Suppressor macrophage treated with lipopolysaccharide for 4 hours (primary cell): Measurements from ENCODE around the gene GNAO1.
"Not testable (repeated sequence)": the region's sequence is repeated elsewhere in the genome, so short reads cannot be mapped to it uniquely, and the experiment has no call there.

Experiments
- DNase-seq: peaks from one replicate; pipeline ENCODE4 v3.0.0-alpha.2; 2020

Gene GNAO1

DNA sequence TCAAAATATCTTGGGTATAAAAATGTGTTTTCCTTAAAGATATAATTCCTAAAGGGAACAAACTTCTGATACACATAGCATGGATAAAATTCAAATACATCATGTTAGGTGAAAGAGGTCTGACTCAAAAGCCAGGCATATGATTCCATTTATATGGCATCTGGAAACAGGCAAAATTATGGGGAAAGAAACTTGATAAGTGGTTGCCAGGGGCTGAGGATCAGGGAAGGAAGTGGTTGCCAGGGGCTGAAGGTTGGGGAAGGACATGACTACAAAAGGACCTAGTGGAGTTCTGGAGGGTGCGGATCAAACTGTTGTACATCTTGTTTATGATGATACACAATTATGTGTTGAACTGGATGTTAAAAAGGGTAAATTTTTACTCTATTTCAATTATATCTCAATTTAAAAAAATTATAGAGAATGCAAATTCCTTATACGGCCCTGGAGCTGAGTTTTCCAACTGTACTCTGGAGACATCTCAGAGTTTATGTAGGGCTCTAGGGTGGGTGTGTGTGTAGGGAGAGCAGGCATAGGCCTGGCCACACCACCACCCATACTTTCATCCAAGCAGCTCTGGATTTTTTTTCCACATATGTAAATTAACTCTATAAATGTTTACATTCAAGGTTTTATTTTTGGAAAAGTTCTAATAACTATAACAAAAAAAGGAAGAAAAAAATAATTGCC lies 179.0 kb downstream of the GNAO1 start:
- no peak for DNase-seq

DNA sequence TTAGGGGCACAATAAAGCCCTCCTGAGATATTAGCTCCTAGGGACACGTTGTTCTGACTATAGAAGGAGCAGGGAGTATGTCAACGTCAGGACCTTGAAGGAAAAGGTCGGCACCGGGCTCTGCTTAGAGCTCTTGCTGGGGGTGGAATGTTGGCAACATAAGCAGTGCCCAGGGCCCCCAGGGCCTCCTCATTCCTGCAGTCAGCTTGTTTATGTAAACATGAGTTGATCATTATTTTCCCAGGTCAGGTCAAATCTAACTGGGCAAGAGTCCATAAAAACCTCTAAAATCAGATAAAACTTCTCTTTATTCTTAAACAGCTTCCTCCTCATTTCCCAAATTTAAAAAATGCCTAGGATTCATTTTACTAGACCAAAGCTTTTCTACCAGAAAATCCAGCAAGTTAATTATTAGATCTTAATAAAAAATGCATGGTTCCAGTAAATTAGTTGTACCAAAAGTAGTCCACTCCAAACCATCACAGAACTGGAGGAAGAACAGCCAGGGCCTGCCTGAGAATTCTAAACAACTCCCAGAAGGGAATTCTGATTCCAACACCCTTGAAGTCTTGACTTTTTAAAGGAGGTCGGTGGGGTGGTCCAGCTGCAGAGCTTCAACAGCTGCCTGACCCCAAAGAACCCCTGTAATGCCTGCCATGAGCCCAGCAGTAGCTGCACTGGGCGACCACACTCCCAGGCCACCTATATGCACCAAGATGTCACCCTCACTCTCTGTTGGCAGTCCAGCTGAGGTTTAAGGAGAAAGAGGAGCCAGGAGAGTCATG lies 179.8 kb downstream of the GNAO1 start:
- DNase-seq, result no peak

DNA sequence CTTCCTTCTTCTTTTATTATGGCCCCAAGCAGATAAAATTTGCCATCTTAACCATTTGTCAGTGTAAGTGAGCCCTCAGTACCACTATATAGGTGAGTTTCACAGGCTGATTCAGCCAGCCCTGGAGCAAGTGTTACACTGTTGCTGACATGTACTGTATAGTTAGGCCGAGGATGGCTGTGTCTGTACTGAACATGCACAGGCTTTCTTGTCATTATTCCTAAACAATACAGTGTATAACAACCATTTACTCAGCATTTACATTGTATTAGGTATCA lies 180.3 kb downstream of the GNAO1 start:
- no peak for DNase-seq

DNA sequence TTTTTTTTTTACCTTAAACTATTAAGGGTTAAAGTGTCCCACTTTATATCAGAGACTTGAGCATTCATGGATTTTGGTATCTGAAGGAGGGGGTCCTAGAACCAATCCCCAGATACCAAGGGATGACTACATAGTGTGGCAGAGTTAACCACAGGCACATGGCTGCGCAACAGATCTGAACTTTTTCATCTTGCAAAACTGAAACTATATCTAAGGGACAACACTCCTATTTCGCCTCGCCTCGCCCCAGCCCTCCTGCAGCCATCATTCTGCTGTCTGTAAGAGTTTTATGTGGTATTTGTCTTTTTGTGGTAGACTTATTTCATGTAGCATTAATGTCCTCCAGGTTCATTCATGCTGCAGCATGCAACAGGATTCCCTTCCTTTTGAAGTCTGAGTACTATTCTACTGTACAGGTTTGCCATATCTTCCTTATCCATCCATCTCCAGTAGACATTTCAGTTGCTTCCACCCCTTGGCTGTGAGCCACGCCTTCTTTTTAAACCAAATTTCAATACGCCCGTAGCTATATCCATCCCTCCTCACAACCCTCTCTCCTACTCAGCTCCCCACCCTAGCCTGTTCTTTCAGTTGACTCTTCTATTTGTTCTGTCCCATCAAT lies 180.8 kb downstream of the GNAO1 start:
- DNase-seq, result no peak

DNA sequence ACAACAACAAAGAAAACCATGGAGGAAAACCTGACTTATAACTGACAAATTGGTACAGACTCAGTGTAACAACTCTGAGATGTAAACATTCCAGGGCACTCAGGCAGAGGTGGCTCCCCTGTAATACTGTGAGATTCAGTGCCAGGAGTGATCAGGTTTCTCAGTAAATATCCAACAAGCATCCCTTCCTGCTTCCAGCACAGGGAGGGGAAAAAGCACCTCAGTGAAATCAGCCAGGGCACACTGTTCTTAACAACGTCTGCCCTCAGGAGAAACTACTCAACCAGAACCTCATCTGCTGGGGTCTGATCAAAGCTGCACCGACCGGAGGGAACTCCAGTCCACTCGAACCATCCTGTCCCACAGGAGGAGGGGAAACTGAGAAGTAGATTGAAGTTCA lies 181.7 kb downstream of the GNAO1 start:
- no peak for DNase-seq

DNA sequence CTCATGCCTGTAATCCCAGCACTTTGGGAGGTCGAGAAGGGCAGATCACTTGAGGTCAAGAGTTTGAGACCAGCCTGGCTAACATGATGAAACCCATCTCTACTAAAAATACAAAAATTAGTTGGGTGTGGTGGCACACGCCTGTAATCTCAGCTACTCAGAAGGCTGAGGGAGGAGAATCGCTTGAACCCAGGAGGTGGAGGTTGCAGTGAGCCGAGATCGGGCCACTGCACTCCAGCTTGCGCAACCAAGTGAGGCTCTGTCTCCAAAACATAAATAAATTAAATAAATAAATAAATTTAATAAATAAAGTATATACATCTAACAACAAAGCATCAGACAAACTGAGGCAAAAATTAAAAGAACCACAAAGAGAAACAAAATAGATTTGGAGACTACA lies 184.5 kb downstream of the GNAO1 start:
- DNase-seq, result not testable (repeated sequence)

DNA sequence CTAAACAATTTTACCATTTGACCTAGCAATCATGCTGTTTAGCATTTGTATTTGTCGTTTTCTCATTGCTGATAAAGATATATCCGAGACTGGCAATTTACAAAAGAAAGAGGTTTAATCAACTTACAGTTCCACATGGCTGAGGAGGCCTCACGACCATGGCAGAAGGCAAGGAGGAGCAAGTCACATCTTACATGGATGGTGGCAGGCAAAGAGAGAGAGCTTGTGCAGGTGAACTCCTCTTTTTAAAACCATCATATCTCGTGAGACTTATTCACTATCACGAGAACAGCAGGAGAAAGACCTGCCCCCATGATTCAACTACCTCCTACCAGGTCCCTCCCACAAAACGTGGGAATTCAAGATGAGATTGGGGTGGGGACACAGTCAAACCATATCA lies 187.8 kb downstream of the GNAO1 start:
- not testable (repeated sequence) for DNase-seq

DNA sequence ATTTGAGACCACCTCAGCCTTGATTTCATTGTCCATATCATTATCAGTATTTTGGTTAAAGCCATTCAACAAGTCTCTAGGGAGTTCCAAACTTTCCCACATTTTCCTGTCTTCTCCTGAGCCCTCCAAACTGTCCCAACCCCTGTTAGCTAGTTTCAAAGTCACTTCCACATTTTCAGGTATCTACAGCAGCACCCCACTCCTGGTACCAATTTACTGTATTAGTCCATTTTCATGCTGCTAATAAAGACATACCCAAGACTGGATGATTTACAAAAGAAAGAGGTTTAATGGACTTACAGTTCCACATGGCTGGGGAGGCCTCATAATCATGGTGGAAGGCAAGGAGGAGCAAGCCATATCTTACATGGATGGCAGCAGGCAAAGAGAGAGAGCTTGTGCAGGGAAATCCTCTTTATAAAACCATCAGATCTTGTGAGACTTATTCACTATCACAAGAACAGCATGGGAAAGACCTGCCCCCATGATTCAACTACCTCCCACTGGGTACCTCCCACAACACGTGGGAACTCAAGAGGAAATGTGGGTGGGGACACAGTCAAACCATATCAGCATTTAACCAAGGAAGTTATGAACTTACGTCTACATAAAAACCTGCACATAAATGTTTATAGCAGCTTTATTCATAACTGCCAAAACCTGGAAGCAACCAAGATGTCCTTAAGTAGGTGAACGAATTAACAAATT lies 189.6 kb downstream of the GNAO1 start:
- DNase-seq, result peak; percentile 28

DNA sequence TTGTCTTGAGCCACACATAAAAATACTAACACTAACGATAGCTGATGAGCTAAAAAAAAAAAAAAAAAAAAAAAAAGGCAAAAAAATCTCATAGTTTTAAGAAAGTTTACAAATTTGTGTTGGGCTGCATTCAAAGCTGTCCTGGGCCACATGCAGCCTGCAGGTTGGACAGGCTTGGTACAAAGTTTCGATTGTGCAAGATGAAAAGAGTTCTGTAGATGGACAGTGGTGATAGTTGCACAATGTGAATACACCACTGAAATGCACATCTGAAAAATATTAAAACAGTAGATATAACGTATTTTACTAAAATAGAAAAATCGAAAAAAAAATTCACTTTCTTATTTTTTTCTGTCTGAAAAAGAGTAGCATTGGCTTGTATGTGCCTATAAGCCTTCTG lies 191.2 kb downstream of the GNAO1 start:
- no peak for DNase-seq

DNA sequence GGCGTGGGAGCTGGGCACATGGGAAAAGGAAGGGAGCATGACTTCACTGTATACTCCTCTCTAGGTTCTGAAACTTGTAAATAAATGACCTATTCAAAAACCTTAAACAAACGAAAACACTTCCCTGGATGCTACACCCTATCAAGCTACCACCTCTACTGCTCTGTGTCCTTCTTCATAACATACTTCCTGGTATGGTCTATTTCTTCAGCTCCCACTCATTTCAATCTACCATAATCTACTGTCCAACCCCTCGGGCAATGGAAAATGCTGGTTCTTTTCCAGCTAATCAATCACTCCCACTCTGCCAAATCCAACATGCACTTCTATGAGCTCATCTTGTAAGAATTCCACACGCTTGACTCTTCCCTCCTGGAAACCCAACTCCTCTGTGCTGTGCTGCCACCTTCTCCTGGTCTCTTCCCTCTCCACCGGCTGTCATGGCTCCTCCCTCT lies 191.6 kb downstream of the GNAO1 start:
- DNase-seq, result no peak

DNA sequence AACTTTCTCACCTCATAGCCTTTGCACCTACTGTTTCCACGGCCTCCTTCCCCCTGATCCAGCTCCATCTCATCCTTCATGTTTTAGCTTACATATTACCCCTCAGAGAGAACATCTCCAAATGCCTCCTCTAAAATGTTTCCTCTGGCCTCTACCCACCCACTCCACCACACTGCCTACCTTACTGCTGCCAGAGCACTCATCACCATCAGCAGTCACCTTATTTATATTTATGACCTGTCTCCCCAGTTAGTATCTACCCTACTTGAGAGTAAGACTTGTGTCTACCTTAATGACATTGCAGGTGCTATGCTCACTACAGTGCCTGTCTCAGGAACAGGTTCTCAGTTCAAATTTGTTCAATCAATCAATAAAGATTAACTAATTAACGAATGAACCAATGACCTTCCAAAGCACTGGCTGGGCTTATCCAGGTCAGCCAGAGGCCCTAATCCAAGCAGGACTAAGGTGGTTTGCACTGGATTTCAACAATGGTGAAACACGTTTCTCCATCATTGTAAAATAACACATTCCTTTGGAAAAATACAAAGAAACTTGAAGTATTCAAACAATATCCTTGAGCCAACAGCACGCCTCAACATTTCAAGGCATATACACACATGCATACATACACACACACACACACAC lies 192.9 kb downstream of the GNAO1 start:
- DNase-seq, result no peak

DNA sequence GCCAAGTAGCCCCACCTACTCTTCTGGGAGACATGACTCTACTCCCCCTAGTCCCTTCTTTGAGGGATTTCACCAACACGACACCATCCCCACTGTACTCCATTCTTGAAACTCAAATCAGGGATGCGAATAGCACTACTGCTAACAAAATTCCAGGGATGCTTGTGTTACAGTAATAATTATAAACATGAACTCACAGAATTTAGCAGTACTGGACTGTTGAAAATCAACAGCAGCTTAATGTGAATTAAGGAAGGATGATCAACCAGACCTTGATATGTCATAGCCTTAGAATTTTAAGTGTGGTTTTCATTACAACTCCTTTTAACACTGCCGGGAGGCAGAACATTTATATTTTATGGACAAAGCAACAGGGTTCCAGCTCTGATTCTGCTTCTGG lies 196.1 kb downstream of the GNAO1 start:
- no peak for DNase-seq

DNA sequence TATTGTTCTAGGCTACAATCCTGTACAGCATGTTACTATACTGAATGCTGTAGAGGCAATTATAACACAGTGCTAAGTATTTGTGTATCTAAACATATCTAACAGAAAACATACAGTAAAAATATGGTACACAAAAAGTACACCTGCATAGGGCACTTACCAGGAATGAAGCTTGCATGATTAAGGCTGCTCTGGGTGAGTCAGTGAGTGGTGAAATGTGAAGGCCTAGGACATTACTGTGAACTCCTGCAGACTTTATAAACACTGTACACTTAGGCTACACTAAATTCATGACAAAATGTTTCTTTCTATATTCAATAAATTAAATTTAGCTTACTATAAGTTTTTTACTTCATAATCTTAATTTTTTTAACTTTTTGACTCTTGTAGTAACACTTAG lies 196.9 kb downstream of the GNAO1 start:
- no peak for DNase-seq

DNA sequence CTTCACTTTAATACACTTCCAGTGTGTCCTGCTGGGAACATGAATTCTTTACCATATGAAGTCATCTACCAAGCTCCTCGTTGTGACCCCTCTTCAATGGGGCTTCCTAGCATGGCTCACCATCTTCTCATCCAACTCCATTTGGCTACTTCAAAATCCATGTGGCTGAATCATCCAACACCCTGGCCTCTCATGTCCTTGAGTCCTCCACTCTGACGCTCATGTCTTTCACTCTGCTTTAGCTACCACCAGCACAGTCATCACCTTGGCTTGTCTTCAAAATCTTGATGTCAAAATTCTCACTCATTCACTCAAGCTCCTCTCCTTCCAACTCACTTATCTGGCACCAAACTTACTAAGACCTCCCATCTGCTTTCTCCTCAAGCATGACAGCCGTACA lies 198.3 kb downstream of the GNAO1 start:
- DNase-seq, result no peak

DNA sequence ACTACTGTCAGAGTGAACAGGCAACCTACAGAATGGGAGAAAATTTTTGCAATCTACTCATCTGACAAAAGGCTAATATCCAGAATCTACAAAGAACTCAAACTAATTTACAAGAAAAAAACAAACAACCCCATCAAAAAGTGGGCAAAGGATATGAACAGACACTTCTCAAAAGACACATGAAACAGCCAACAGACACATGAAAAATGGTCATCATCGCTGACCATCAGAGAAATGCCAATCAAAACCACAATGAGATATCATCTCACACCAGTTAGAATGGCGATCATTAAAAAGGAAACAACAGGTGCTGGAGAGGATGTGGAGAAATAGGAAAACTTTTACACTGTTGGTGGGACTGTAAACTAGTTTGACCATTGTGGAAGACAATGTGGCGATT lies 205.4 kb downstream of the GNAO1 start:
- DNase-seq, result not testable (repeated sequence)

DNA sequence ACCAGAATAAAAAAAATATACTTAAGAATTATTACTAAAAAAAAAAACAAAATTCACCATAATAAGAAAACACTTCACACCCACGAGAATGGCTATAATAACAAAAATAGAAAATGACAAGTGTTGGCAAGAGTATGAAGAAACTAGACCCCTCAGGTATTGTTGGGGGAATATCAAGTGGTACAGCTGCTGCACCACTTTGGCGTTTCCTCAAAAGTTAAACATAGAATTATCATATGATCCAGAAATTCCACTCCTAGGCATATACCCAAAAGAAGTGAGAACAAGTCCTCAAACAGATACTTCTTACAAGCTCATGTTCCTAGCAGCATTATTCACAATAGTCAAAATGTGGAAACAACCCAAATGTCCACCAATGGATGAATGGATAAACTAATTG lies 207.8 kb downstream of the GNAO1 start:
- DNase-seq, result no peak

DNA sequence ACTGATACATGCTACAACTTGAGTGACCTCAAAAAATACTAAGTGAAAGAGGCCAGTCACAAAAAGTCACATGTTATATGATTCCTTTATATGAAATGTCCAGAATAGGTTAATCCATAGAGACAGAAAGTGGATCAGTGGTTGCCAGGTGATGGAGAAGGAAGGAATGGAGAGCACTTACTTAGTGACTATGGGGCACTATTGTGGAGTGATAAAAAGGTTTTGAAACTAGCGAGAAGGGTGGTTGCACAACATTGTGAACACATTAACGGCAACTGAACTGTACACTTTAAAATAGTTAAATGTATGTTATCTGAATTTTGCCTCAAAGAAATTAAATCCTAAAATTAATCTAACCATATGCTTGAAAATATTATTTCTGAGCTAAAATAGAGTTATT lies 208.2 kb downstream of the GNAO1 start:
- no peak for DNase-seq

DNA sequence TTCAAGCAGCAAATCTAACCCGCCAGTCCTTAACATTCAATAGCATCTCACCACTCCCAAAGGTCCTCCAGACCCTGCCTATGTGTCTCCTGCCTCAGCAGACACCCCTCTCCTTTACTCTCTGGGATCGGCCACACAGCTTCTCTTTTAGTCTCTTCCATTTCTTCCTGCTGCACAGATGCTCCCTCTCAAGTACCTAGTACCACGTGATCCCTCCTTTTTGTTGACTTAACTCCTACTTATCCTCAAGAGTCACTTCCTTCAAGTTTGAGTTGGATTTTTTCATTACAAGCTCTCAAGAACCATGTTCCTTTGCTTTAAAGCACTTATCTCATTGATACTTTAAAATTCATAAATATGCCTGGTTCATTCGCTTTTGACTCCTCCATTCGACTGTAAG lies 209.2 kb downstream of the GNAO1 start:
- DNase-seq, result no peak

DNA sequence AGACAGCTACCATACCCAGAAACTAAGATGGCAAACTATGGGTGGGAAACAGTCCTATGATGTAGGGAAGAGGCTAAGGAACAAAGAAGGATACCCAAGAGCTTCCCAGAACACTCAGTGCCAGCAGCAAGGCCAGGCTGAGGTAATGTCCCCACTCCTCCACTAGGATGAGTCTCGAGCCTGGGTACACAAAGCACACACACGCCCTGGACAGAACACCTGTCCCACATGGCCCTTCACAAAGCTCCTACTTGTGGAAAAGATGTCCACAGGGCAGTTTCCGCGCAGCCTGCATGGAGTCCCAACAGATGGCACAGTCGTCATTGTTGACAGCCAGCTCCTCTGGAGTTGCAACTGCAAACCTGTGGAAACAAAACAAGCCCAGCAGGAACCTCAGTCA lies 210.2 kb downstream of the GNAO1 start:
- no peak for DNase-seq

DNA sequence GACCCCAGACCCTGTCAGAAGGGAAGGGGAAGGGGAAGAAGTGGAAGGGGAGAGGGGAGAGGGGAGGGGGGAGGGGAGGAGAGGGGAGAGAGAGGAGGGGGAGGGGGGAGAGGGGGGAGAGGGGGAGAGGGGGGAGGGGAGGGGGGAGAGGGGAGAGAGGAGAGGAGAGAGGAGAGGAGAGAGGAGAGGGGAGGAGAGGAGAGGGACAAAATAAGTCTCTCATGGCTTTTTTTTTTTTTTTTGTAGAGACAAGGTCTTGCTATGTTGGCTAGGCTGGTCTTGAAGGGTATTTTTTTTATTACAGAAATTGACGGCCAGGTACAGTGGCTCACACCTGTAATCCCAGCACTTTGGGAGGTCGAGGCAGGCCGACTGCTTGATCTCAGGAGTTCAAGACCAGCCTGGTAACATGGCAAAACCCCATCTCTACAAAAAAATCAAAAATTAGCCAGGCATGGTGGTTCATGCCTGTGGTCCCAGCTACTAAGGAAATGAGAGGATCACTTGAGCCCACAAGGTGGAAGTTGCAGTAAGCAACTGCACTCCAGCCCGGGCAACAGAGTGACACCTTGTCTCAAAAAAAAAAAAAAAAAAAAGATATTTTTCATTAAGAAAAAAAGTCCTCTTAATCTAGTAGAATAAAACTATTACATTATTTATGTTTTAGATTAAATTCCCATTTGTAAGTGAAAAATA lies 214.8 kb downstream of the GNAO1 start:
- DNase-seq, result no peak
